ENCODE data around the gene NHS. TPM values are rescaled to one million over a fixed set of nuclear protein-coding genes. Genes with fewer than 3 reads are reported as not detected.

The NHS gene
- polyA plus RNA-seq, 2 donors = 0.78 to 1.7 TPM

GRCh38 chrX:17759990-17760389 lies 385.0 kb downstream of the NHS start:
- Histone ChIP-seq H3K27ac (ENCODE audit: low read depth in 2 of 2, low read length in 1 of 2) (no peak overlapping the region), H3K27me3 (ENCODE audit: control insufficient read depth in 1 of 2, insufficient read depth in 2 of 2, low read length in 2 of 2) (no peaks in the 10 kb centered on the region), H3K4me3 (ENCODE audit: low read depth in 1 of 2, low read length in 2 of 2) (no peak overlapping the region), H3K4me1 (ENCODE audit: control insufficient read depth in 2 of 2, insufficient read depth in 2 of 2, low read length in 1 of 2) (peaks cover 0 to 2% of the 10 kb centered on the region in 2 donors), H3K9me3 (ENCODE audit: control insufficient read depth in 2 of 2, insufficient read depth in 1 of 2, low read depth in 1 of 2, low read length in 1 of 2) (no peaks in the 10 kb centered on the region), H3K36me3 (ENCODE audit: control insufficient read depth in 2 of 2, insufficient read depth in 2 of 2, low read length in 1 of 2) (no peaks in the 10 kb centered on the region)
- 85 to 100% methylated on average over 1 of the region's 1 CpG for WGBS, 2 donors

GRCh38 chrX:17767734-17768133 lies 392.7 kb downstream of the NHS start:
- WGBS, 2 donors = 16 to 26% methylated on average over 1 of the region's 1 CpG
- no peaks in the 10 kb centered on the region for H3K9me3 ChIP-seq (ENCODE audit: control insufficient read depth in 2 of 2, insufficient read depth in 1 of 2, low read depth in 1 of 2, low read length in 1 of 2)
- no peak overlapping the region for H3K4me3 ChIP-seq (ENCODE audit: low read depth in 1 of 2, low read length in 2 of 2)
- H3K4me1 ChIP-seq (ENCODE audit: control insufficient read depth in 2 of 2, insufficient read depth in 2 of 2, low read length in 1 of 2) = no peaks in the 10 kb centered on the region
- H3K27ac ChIP-seq (ENCODE audit: low read depth in 2 of 2, low read length in 1 of 2) = no peak overlapping the region
- peaks cover 0 to 6% of the 10 kb centered on the region in 2 donors for H3K27me3 ChIP-seq (ENCODE audit: control insufficient read depth in 1 of 2, insufficient read depth in 2 of 2, low read length in 2 of 2)
- no peaks in the 10 kb centered on the region for H3K36me3 ChIP-seq (ENCODE audit: control insufficient read depth in 2 of 2, insufficient read depth in 2 of 2, low read length in 1 of 2)

- peaks cover 0 to 6% of the 10 kb centered on the region in 2 donors for H3K27me3 ChIP-seq (ENCODE audit: control insufficient read depth in 1 of 2, insufficient read depth in 2 of 2, low read length in 2 of 2)
- H3K4me1 ChIP-seq (ENCODE audit: control insufficient read depth in 2 of 2, insufficient read depth in 2 of 2, low read length in 1 of 2) = no peaks in the 10 kb centered on the region
- H3K36me3 ChIP-seq (ENCODE audit: control insufficient read depth in 2 of 2, insufficient read depth in 2 of 2, low read length in 1 of 2) = no peaks in the 10 kb centered on the region
- no peak overlapping the region for H3K4me3 ChIP-seq (ENCODE audit: low read depth in 1 of 2, low read length in 2 of 2)
- no peak overlapping the region for H3K27ac ChIP-seq (ENCODE audit: low read depth in 2 of 2, low read length in 1 of 2)
- H3K9me3 ChIP-seq (ENCODE audit: control insufficient read depth in 2 of 2, insufficient read depth in 1 of 2, low read depth in 1 of 2, low read length in 1 of 2) = no peaks in the 10 kb centered on the region
- WGBS, 2 donors = 66 to 70% methylated on average over 5 of the region's 5 CpGs
These were observed 394.0 kb downstream of the NHS start for GRCh38 chrX:17768997-17769396.

GRCh38 chrX:17769701-17770269 lies 394.8 kb downstream of the NHS start:
- Histone ChIP-seq H3K27me3 (ENCODE audit: control insufficient read depth in 1 of 2, insufficient read depth in 2 of 2, low read length in 2 of 2) (peaks cover 0 to 6% of the 10 kb centered on the region in 2 donors), H3K9me3 (ENCODE audit: control insufficient read depth in 2 of 2, insufficient read depth in 1 of 2, low read depth in 1 of 2, low read length in 1 of 2) (no peaks in the 10 kb centered on the region), H3K36me3 (ENCODE audit: control insufficient read depth in 2 of 2, insufficient read depth in 2 of 2, low read length in 1 of 2) (no peaks in the 10 kb centered on the region), H3K4me3 (ENCODE audit: low read depth in 1 of 2, low read length in 2 of 2) (no peak overlapping the region), H3K4me1 (ENCODE audit: control insufficient read depth in 2 of 2, insufficient read depth in 2 of 2, low read length in 1 of 2) (no peaks in the 10 kb centered on the region), H3K27ac (ENCODE audit: low read depth in 2 of 2, low read length in 1 of 2) (no peak overlapping the region)
- WGBS, 2 donors = 51 to 65% methylated on average over 3 of the region's 3 CpGs

GRCh38 chrX:17773221-17773876 lies 398.3 kb downstream of the NHS start:
- Histone ChIP-seq H3K27ac (ENCODE audit: low read depth in 2 of 2, low read length in 1 of 2) (no peak overlapping the region), H3K9me3 (ENCODE audit: control insufficient read depth in 2 of 2, insufficient read depth in 1 of 2, low read depth in 1 of 2, low read length in 1 of 2) (no peaks in the 10 kb centered on the region), H3K27me3 (ENCODE audit: control insufficient read depth in 1 of 2, insufficient read depth in 2 of 2, low read length in 2 of 2) (peaks cover 0 to 3% of the 10 kb centered on the region in 2 donors)

GRCh38 chrX:17774053-17774452 lies 399.1 kb downstream of the NHS start:
- no peaks in the 10 kb centered on the region for H3K4me1 ChIP-seq (ENCODE audit: control insufficient read depth in 2 of 2, insufficient read depth in 2 of 2, low read length in 1 of 2)
- H3K27me3 ChIP-seq (ENCODE audit: control insufficient read depth in 1 of 2, insufficient read depth in 2 of 2, low read length in 2 of 2) = peaks cover 0 to 3% of the 10 kb centered on the region in 2 donors
- 82 to 94% methylated on average over 1 of the region's 1 CpG for WGBS, 2 donors
- no peaks in the 10 kb centered on the region for H3K36me3 ChIP-seq (ENCODE audit: control insufficient read depth in 2 of 2, insufficient read depth in 2 of 2, low read length in 1 of 2)
- no peak overlapping the region for H3K4me3 ChIP-seq (ENCODE audit: low read depth in 1 of 2, low read length in 2 of 2)
- no peak overlapping the region for H3K27ac ChIP-seq (ENCODE audit: low read depth in 2 of 2, low read length in 1 of 2)
- no peaks in the 10 kb centered on the region for H3K9me3 ChIP-seq (ENCODE audit: control insufficient read depth in 2 of 2, insufficient read depth in 1 of 2, low read depth in 1 of 2, low read length in 1 of 2)

More at GRCh38 chrX:17773221-17773876, 398.3 kb downstream of the NHS start:
- Histone ChIP-seq H3K36me3 (ENCODE audit: control insufficient read depth in 2 of 2, insufficient read depth in 2 of 2, low read length in 1 of 2) (no peaks in the 10 kb centered on the region), H3K4me3 (ENCODE audit: low read depth in 1 of 2, low read length in 2 of 2) (no peak overlapping the region), H3K4me1 (ENCODE audit: control insufficient read depth in 2 of 2, insufficient read depth in 2 of 2, low read length in 1 of 2) (no peaks in the 10 kb centered on the region)
- WGBS, 2 donors = 65 to 77% methylated on average over 8 of the region's 8 CpGs

- H3K9me3 ChIP-seq (ENCODE audit: control insufficient read depth in 2 of 2, insufficient read depth in 1 of 2, low read depth in 1 of 2, low read length in 1 of 2) = peaks cover 0 to 2% of the 10 kb centered on the region in 2 donors
- WGBS, 2 donors = 36 to 51% methylated on average over 2 of the region's 2 CpGs
These were observed 404.0 kb downstream of the NHS start for GRCh38 chrX:17778997-17779396.

GRCh38 chrX:17779434-17779833 lies 404.4 kb downstream of the NHS start:
- Histone ChIP-seq H3K4me1 (ENCODE audit: control insufficient read depth in 2 of 2, insufficient read depth in 2 of 2, low read length in 1 of 2) (no peaks in the 10 kb centered on the region), H3K27me3 (ENCODE audit: control insufficient read depth in 1 of 2, insufficient read depth in 2 of 2, low read length in 2 of 2) (no peaks in the 10 kb centered on the region), H3K9me3 (ENCODE audit: control insufficient read depth in 2 of 2, insufficient read depth in 1 of 2, low read depth in 1 of 2, low read length in 1 of 2) (peaks cover 0 to 2% of the 10 kb centered on the region in 2 donors), H3K27ac (ENCODE audit: low read depth in 2 of 2, low read length in 1 of 2) (no peak overlapping the region), H3K4me3 (ENCODE audit: low read depth in 1 of 2, low read length in 2 of 2) (no peak overlapping the region), H3K36me3 (ENCODE audit: control insufficient read depth in 2 of 2, insufficient read depth in 2 of 2, low read length in 1 of 2) (no peaks in the 10 kb centered on the region)
- WGBS, 2 donors = 79 to 86% methylated on average over 4 of the region's 4 CpGs

More at GRCh38 chrX:17778997-17779396, 404.0 kb downstream of the NHS start:
- Histone ChIP-seq H3K27me3 (ENCODE audit: control insufficient read depth in 1 of 2, insufficient read depth in 2 of 2, low read length in 2 of 2) (no peaks in the 10 kb centered on the region), H3K4me1 (ENCODE audit: control insufficient read depth in 2 of 2, insufficient read depth in 2 of 2, low read length in 1 of 2) (no peaks in the 10 kb centered on the region), H3K27ac (ENCODE audit: low read depth in 2 of 2, low read length in 1 of 2) (no peak overlapping the region), H3K4me3 (ENCODE audit: low read depth in 1 of 2, low read length in 2 of 2) (no peak overlapping the region), H3K36me3 (ENCODE audit: control insufficient read depth in 2 of 2, insufficient read depth in 2 of 2, low read length in 1 of 2) (no peaks in the 10 kb centered on the region)
